HEK293 (cell line): ENCODE data around the gene CDKN2A.
A peak's percentile ranks its signal among the peaks of the same experiment; 100 is the strongest.

ENCODE experiments used
- CTCF ChIA-PET: fragments of 350-600 bp; formaldehyde crosslinking; extraction: SDS; loops from one replicate; lab custom pipeline; 2021; ENCODE audit warnings: antibody characterized with exemption; lab: Yijun Ruan, JAX
- POLR2A ChIA-PET: fragments of 300-600 bp; formaldehyde crosslinking; extraction: SDS; loops from one replicate; lab custom pipeline; 2020; ENCODE audit warnings: antibody characterized with exemption, inconsistent platforms; lab: Yijun Ruan, JAX
- H3K27ac ChIP-seq: fragments of 200-500 bp; sonication (Bioruptor generic); 2 replicates; pipeline ENCODE4 v1.5.1; 2014; ENCODE audit warnings: low read depth, low read length, control low read depth, inconsistent platforms; ENCODE audit errors: extremely low read depth
- H3K36me3 ChIP-seq, 2 experiments: fragments of 200-500 bp in 1 of 2; sonication (Bioruptor generic) in 1 of 2; 1 replicate in 1 of 2; 2 replicates in 1 of 2; pipeline ENCODE4 v1.5.1; 2014 to 2017; ENCODE audit warnings: inconsistent platforms in 2 of 2, low read length in 2 of 2; ENCODE audit not compliant: control insufficient read depth in 2 of 2, insufficient read depth in 1 of 2
- H3K4me1 ChIP-seq: fragments of 200-500 bp; sonication (Bioruptor generic); 2 replicates; pipeline ENCODE4 v1.5.1; 2014; ENCODE audit warnings: mild to moderate bottlenecking, low read length, inconsistent platforms; ENCODE audit not compliant: control insufficient read depth, insufficient read depth
- H3K4me3 ChIP-seq: 2 replicates; pipeline ENCODE4 v1.5.1; 2011; ENCODE audit warnings: low read depth, mild to moderate bottlenecking, control low read depth, low read length, moderate library complexity
- H3K9me3 ChIP-seq: fragments of 200-500 bp; sonication (Bioruptor generic); 2 replicates; pipeline ENCODE4 v1.5.1; 2014; ENCODE audit warnings: low read depth, low read length, inconsistent platforms; ENCODE audit not compliant: control insufficient read depth, insufficient read depth
- EGR2 ChIP-seq: fragments of 450-650 bp; formaldehyde crosslinking; IDR thresholded peaks from 2 replicates; pipeline ENCODE4 v1.5.1; 2016; ENCODE audit warnings: low read depth, missing biosample characterization, missing genetic modification characterization
- GLIS1 ChIP-seq: fragments of 450-650 bp; formaldehyde crosslinking; IDR thresholded peaks from 2 replicates; pipeline ENCODE4 v1.5.1; 2016; ENCODE audit warnings: missing biosample characterization, missing genetic modification characterization
- GLIS2 ChIP-seq: fragments of 450-650 bp; formaldehyde crosslinking; IDR thresholded peaks from 2 replicates; pipeline ENCODE4 v1.5.1; 2016; ENCODE audit warnings: missing biosample characterization, missing genetic modification characterization
- HOXC10 ChIP-seq: sonication (generic); formaldehyde crosslinking; IDR thresholded peaks from 2 replicates; pipeline ENCODE4 v1.8.1; 2023; ENCODE audit warnings: mild to moderate bottlenecking, missing genetic modification reagents
- KLF10 ChIP-seq: fragments of 450-650 bp; IDR thresholded peaks from 2 replicates; pipeline ENCODE4 v1.5.1; 2018; ENCODE audit warnings: missing biosample characterization, mild to moderate bottlenecking, missing genetic modification characterization
- KLF7 ChIP-seq: fragments of 450-650 bp; formaldehyde crosslinking; IDR thresholded peaks from 2 replicates; pipeline ENCODE4 v1.5.1; 2016; ENCODE audit warnings: missing biosample characterization, missing genetic modification characterization, borderline replicate concordance
- OSR2 ChIP-seq: fragments of 450-650 bp; formaldehyde crosslinking; IDR thresholded peaks from 2 replicates; pipeline ENCODE4 v1.5.1; 2016; ENCODE audit warnings: missing biosample characterization, missing genetic modification characterization
- PATZ1 ChIP-seq: fragments of 450-650 bp; formaldehyde crosslinking; IDR thresholded peaks from 2 replicates; pipeline ENCODE4 v1.5.1; 2016; ENCODE audit warnings: missing biosample characterization, missing genetic modification characterization
- PRDM10 ChIP-seq: fragments of 450-650 bp; formaldehyde crosslinking; IDR thresholded peaks from 2 replicates; pipeline ENCODE4 v1.5.1; 2016; ENCODE audit warnings: missing biosample characterization, missing genetic modification characterization
- SALL2 ChIP-seq: fragments of 450-650 bp; formaldehyde crosslinking; IDR thresholded peaks from 2 replicates; pipeline ENCODE4 v1.5.0; 2017; ENCODE audit warnings: missing biosample characterization, mild to moderate bottlenecking, missing genetic modification characterization, borderline replicate concordance
- SP2 ChIP-seq: fragments of 450-650 bp; formaldehyde crosslinking; IDR thresholded peaks from 2 replicates; pipeline ENCODE4 v1.5.1; 2016; ENCODE audit warnings: missing biosample characterization, missing genetic modification characterization
- SP3 ChIP-seq: fragments of 450-650 bp; formaldehyde crosslinking; IDR thresholded peaks from 2 replicates; pipeline ENCODE4 v1.5.1; 2016; ENCODE audit warnings: missing biosample characterization, missing genetic modification characterization
- ZFHX2 ChIP-seq: fragments of 450-650 bp; formaldehyde crosslinking; conservative IDR thresholded peaks from 2 replicates; pipeline ENCODE4 v1.5.1; 2016; ENCODE audit warnings: missing biosample characterization, missing genetic modification characterization
- ZNF114 ChIP-seq: fragments of 450-650 bp; formaldehyde crosslinking; IDR thresholded peaks from 2 replicates; pipeline ENCODE4 v1.5.0; 2017; ENCODE audit warnings: missing biosample characterization, missing genetic modification characterization
- ZNF175 ChIP-seq: fragments of 450-650 bp; formaldehyde crosslinking; IDR thresholded peaks from 2 replicates; pipeline ENCODE4 v1.5.1; 2016; ENCODE audit warnings: missing biosample characterization, missing genetic modification characterization
- ZNF324 ChIP-seq: fragments of 450-650 bp; formaldehyde crosslinking; IDR thresholded peaks from 2 replicates; pipeline ENCODE4 v1.5.1; 2016; ENCODE audit warnings: missing biosample characterization, missing genetic modification characterization
- ZNF335 ChIP-seq: fragments of 450-650 bp; formaldehyde crosslinking; conservative IDR thresholded peaks from 2 replicates; pipeline ENCODE4 v1.5.1; 2016; ENCODE audit warnings: missing biosample characterization, missing genetic modification characterization
- ZNF354C ChIP-seq: fragments of 450-650 bp; formaldehyde crosslinking; IDR thresholded peaks from 2 replicates; pipeline ENCODE4 v1.5.1; 2016; ENCODE audit warnings: missing biosample characterization, missing genetic modification characterization, low read depth, borderline replicate concordance
- ZNF677 ChIP-seq: fragments of 450-650 bp; IDR thresholded peaks from 2 replicates; pipeline ENCODE4 v1.5.0; 2018; ENCODE audit warnings: missing biosample characterization, mild to moderate bottlenecking, missing genetic modification characterization, moderate library complexity
- ZNF76 ChIP-seq: fragments of 450-650 bp; formaldehyde crosslinking; IDR thresholded peaks from 2 replicates; pipeline ENCODE4; 2016; ENCODE audit warnings: low read depth, missing biosample characterization, missing genetic modification characterization, borderline replicate concordance
- ZSCAN4 ChIP-seq: fragments of 450-650 bp; formaldehyde crosslinking; IDR thresholded peaks from 2 replicates; pipeline ENCODE4 v1.5.1; 2017; ENCODE audit warnings: missing biosample characterization, missing genetic modification characterization
- TF ChIP-seq, protein P1 (sequence below): IDR thresholded peaks from 2 replicates; pipeline ENCODE4 v1.6.1; 2011; ENCODE audit warnings: mild to moderate bottlenecking, low read depth, low read length, borderline replicate concordance
- TF ChIP-seq, protein P2 (sequence below): fragments of 450-650 bp; formaldehyde crosslinking; conservative IDR thresholded peaks from 2 replicates; pipeline ENCODE4 v1.5.1; 2016; ENCODE audit warnings: low read depth, missing biosample characterization, missing genetic modification characterization
- TF ChIP-seq, protein P3 (sequence below): fragments of 450-650 bp; formaldehyde crosslinking; IDR thresholded peaks from 2 replicates; pipeline ENCODE4 v1.5.1; 2016; ENCODE audit warnings: missing biosample characterization, missing genetic modification characterization, low read depth

Gene CDKN2A

DNA sequence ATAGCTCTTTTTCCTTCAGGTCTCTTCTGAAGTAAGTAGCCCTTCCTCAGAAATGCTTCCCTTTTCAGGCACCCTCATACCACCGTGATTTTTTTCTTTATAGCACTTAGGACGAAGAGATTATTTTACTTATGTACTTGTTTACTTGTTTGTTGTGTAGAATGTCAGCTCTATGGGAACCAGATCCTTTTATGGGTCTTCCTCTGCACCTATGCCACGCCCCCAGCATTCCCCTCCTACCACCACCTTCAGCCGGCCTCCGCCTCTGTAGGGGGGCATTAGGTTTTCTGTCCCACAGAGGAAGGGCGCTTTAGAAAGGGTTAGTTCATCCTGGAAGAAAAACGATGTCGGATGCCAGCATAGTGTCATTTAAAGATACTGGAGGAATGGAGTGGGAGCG, 2.2 kb upstream of the CDKN2A start:
- peak overlapping the region; percentile 59 for H3K4me3 ChIP-seq
- ChIA-PET POLR2A (interaction anchor here (0.8 to 7.6 kb wide), 9 partner anchors 9 to 248 kb away, joined by 3 to 156 read pairs (median 6); partner anchors contain the start of gene CDKN2B), CTCF (interaction anchor here (0.5 to 5.9 kb wide), 7 partner anchors 11 to 309 kb away, joined by 3 to 30 read pairs (median 4); partner anchors contain the start of gene CDKN2B)
- TF ChIP-seq ZSCAN4 (no peak), PRDM10 (0 out of 2 replicates have a peak, but pooled peaks have one; percentile 52), ZNF335 (0 out of 2 replicates have a peak, but pooled peaks have one; percentile 37), ZNF354C (tag by site-specific recombination) (no peak), ZNF677 (no peak), SALL2 (tag by site-specific recombination) (no peak), ZNF324 (no peak), OSR2 (tag by site-specific recombination) (no peak), GLIS2 (tag by site-specific recombination) (peak; percentile 57; the same call in 1 of the 2 replicates), EGR2 (peak; percentile 87), ZNF114 (tag by site-specific recombination) (no peak), ZNF175 (tag by site-specific recombination) (no peak), KLF10 (tag by site-specific recombination) (peak; percentile 41; the same call in 1 of the 2 replicates), SP3 (peak; percentile 41; the same call in 1 of the 2 replicates), HOXC10 (CRISPR knock-in tag) (no peak), ZFHX2 (tag by site-specific recombination) (peak; percentile 88), PATZ1 (tag by site-specific recombination) (peak; percentile 33), ZNF76 (tag by site-specific recombination) (0 out of 2 replicates have a peak, but pooled peaks have one; percentile 20), SP2 (tag by site-specific recombination) (peak; percentile 38), KLF7 (tag by site-specific recombination) (0 out of 2 replicates have a peak, but pooled peaks have one; percentile 3), GLIS1 (tag by site-specific recombination) (peak; percentile 87)
- TF ChIP-seq, protein P1, sequence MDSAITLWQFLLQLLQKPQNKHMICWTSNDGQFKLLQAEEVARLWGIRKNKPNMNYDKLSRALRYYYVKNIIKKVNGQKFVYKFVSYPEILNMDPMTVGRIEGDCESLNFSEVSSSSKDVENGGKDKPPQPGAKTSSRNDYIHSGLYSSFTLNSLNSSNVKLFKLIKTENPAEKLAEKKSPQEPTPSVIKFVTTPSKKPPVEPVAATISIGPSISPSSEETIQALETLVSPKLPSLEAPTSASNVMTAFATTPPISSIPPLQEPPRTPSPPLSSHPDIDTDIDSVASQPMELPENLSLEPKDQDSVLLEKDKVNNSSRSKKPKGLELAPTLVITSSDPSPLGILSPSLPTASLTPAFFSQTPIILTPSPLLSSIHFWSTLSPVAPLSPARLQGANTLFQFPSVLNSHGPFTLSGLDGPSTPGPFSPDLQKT, result peak; percentile 91
- TF ChIP-seq, protein P2, sequence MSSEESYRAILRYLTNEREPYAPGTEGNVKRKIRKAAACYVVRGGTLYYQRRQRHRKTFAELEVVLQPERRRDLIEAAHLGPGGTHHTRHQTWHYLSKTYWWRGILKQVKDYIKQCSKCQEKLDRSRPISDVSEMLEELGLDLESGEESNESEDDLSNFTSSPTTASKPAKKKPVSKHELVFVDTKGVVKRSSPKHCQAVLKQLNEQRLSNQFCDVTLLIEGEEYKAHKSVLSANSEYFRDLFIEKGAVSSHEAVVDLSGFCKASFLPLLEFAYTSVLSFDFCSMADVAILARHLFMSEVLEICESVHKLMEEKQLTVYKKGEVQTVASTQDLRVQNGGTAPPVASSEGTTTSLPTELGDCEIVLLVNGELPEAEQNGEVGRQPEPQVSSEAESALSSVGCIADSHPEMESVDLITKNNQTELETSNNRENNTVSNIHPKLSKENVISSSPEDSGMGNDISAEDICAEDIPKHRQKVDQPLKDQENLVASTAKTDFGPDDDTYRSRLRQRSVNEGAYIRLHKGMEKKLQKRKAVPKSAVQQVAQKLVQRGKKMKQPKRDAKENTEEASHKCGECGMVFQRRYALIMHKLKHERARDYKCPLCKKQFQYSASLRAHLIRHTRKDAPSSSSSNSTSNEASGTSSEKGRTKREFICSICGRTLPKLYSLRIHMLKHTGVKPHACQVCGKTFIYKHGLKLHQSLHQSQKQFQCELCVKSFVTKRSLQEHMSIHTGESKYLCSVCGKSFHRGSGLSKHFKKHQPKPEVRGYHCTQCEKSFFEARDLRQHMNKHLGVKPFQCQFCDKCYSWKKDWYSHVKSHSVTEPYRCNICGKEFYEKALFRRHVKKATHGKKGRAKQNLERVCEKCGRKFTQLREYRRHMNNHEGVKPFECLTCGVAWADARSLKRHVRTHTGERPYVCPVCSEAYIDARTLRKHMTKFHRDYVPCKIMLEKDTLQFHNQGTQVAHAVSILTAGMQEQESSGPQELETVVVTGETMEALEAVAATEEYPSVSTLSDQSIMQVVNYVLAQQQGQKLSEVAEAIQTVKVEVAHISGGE (tag by site-specific recombination), result no peak
- TF ChIP-seq, protein P3, sequence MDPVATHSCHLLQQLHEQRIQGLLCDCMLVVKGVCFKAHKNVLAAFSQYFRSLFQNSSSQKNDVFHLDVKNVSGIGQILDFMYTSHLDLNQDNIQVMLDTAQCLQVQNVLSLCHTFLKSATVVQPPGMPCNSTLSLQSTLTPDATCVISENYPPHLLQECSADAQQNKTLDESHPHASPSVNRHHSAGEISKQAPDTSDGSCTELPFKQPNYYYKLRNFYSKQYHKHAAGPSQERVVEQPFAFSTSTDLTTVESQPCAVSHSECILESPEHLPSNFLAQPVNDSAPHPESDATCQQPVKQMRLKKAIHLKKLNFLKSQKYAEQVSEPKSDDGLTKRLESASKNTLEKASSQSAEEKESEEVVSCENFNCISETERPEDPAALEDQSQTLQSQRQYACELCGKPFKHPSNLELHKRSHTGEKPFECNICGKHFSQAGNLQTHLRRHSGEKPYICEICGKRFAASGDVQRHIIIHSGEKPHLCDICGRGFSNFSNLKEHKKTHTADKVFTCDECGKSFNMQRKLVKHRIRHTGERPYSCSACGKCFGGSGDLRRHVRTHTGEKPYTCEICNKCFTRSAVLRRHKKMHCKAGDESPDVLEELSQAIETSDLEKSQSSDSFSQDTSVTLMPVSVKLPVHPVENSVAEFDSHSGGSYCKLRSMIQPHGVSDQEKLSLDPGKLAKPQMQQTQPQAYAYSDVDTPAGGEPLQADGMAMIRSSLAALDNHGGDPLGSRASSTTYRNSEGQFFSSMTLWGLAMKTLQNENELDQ (tag by site-specific recombination), result no peak

More for the DNA sequence above, 2.2 kb upstream of the CDKN2A start:
- no peaks in the 10 kb centered on the region for H3K9me3 ChIP-seq
- peak overlapping the region; percentile 99 for H3K27ac ChIP-seq
- H3K4me1 ChIP-seq, result peaks cover 8% of the 10 kb centered on the region; the same call in 1 of the 2 replicates
- H3K36me3 ChIP-seq, result no peaks in the 10 kb centered on the region
